Panc1 (cell line): ENCODE results near the gene HMCES.

Experiments used
- CTCF ChIP-seq: fragments of 450-650 bp; IDR thresholded peaks from 2 replicates; pipeline ENCODE4 v1.5.1; 2017; ENCODE audit warnings: mild to moderate bottlenecking
- POLR2AphosphoS5 ChIP-seq: IDR thresholded peaks from 2 replicates; pipeline ENCODE4 v1.6.1; 2012; ENCODE audit warnings: mild to moderate bottlenecking, low read depth, low read length, moderate library complexity
- SIN3A ChIP-seq: IDR thresholded peaks from 2 replicates; pipeline ENCODE4 v1.6.1; 2012; ENCODE audit warnings: low read depth, mild to moderate bottlenecking, low read length, moderate library complexity, borderline replicate concordance; ENCODE audit not compliant: insufficient read depth

DNA sequence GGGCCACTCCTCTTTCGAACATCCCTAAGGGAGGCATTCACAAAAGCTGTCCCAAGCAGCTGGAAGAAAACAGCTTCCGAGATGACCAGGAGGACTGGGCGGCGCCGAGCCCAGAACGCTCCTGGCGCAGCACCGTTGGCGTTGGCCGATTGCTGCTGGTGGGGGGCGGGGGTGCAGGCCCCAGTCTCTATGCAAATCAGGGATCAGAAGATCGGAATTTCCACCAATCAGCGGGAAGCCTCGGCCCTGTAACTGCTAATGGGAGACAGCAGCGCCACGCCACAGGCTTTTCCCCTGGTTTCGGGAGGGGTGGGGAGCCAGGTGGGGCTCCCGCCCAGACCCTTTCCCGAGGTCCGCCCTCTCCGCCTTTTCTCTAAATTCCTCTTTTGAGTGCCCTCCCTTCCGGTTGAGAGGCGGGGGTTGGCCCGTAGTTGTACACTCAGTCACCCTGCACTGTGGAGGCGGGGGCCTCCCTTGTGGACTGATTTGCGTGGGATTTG lies 27.0 kb downstream of the HMCES start:
- TF ChIP-seq CTCF, result no peak
- no peak for TF ChIP-seq POLR2AphosphoS5
- TF ChIP-seq SIN3A, result no peak
